AG09309 (cell line): ENCODE results near the gene RPS6KA2.

Source experiments
- DNase-seq: peaks from one replicate; pipeline ENCODE4 v3.0.0-alpha.2; 2010; ENCODE audit warnings: low read depth
- H3K4me3 ChIP-seq: 2 replicates; pipeline ENCODE4 v1.5.1; 2011; ENCODE audit warnings: mild to moderate bottlenecking, low read depth, low read length, moderate library complexity; ENCODE audit not compliant: control insufficient read depth
- CTCF ChIP-seq: IDR thresholded peaks from 2 replicates; pipeline ENCODE4 v1.5.1; 2011; ENCODE audit warnings: mild to moderate bottlenecking, low read depth, low read length, inconsistent platforms; ENCODE audit not compliant: insufficient read depth, control insufficient read depth; ENCODE audit errors: missing control alignments

The RPS6KA2 gene

GRCh38 chr6:166657531-166657930 lies 30.5 kb upstream of the RPS6KA2 start:
- no peak for DNase-seq
- H3K4me3 ChIP-seq: no peak overlapping the region
- TF ChIP-seq CTCF: no peak

GRCh38 chr6:166656230-166657151 lies 29.4 kb upstream of the RPS6KA2 start:
- DNase-seq: no peak
- TF ChIP-seq CTCF: no peak
- H3K4me3 ChIP-seq: no peak overlapping the region

GRCh38 chr6:166655713-166656229 lies 28.7 kb upstream of the RPS6KA2 start:
- no peak for TF ChIP-seq CTCF
- DNase-seq: no peak
- H3K4me3 ChIP-seq: no peak overlapping the region

- DNase-seq: no peak
- no peak overlapping the region for H3K4me3 ChIP-seq
- no peak for TF ChIP-seq CTCF
Measured at GRCh38 chr6:166655251-166655650, 28.2 kb upstream of the RPS6KA2 start.

GRCh38 chr6:166654573-166654972 lies 27.5 kb upstream of the RPS6KA2 start:
- no peak overlapping the region for H3K4me3 ChIP-seq
- TF ChIP-seq CTCF: no peak
- DNase-seq: no peak

GRCh38 chr6:166653639-166653941 lies 26.5 kb upstream of the RPS6KA2 start:
- no peak for TF ChIP-seq CTCF
- DNase-seq: no peak
- no peak overlapping the region for H3K4me3 ChIP-seq
